HepG2 (cell line): Measurements from ENCODE around the gene PFKFB2. TPM values are rescaled to one million over a fixed set of nuclear protein-coding genes. Genes with fewer than 3 reads are reported as not detected.

Experiments used
- BRF2 ChIP-seq: sonication (generic); formaldehyde crosslinking; IDR thresholded peaks from 2 replicates; pipeline ENCODE4 v1.8.1; 2022; ENCODE audit warnings: mild to moderate bottlenecking, missing genetic modification reagents
- CAMTA2 ChIP-seq: sonication (generic); formaldehyde crosslinking; IDR thresholded peaks from 2 replicates; pipeline ENCODE4 v1.4.0; 2020; ENCODE audit warnings: mild to moderate bottlenecking, missing genetic modification reagents, borderline replicate concordance
- EEA1 ChIP-seq: sonication (generic); formaldehyde crosslinking; IDR thresholded peaks from 2 replicates; pipeline ENCODE4 v1.5.1; 2020; ENCODE audit warnings: mild to moderate bottlenecking, missing genetic modification reagents, borderline replicate concordance
- FOXJ3 ChIP-seq: sonication (generic); formaldehyde crosslinking; IDR thresholded peaks from 2 replicates; pipeline ENCODE4 v1.4.0; 2020; ENCODE audit warnings: missing genetic modification reagents, mild to moderate bottlenecking, borderline replicate concordance
- MAZ ChIP-seq, 2 experiments: sonication (generic) in 1 of 2; formaldehyde crosslinking in 1 of 2; IDR thresholded peaks; 2 replicates each; pipeline versions ENCODE4 v1.5.0 to v1.6.1; 2012 to 2020; ENCODE audit warnings: low read depth in 2 of 2, mild to moderate bottlenecking in 2 of 2, borderline replicate concordance in 1 of 2, improper control_type of control experiment in 1 of 2, low read length in 1 of 2, missing genetic modification reagents in 1 of 2, moderate library complexity in 1 of 2
- MYPOP ChIP-seq: sonication (generic); formaldehyde crosslinking; IDR thresholded peaks from 2 replicates; pipeline ENCODE4 v1.8.1; 2023; ENCODE audit warnings: mild to moderate bottlenecking, moderate library complexity, missing genetic modification reagents
- NCOR1 ChIP-seq: fragments of 200-600 bp; sonication (generic); IDR thresholded peaks from 2 replicates; pipeline ENCODE4 v1.7.0; 2017; ENCODE audit warnings: antibody characterized with exemption, low read length, borderline replicate concordance
- NFYB ChIP-seq: sonication (generic); formaldehyde crosslinking; IDR thresholded peaks from 2 replicates; pipeline ENCODE4 v1.4.0; 2020; ENCODE audit warnings: missing genetic modification reagents
- RAD51 ChIP-seq: fragments of 450-650 bp; IDR thresholded peaks from 2 replicates; pipeline ENCODE4 v1.6.1; 2016; ENCODE audit warnings: borderline replicate concordance
- RARA ChIP-seq: IDR thresholded peaks from 2 replicates; pipeline ENCODE4 v1.6.1; 2016; ENCODE audit warnings: missing genetic modification reagents, missing compliant biosample characterization
- TCF12 ChIP-seq, 2 experiments: fragments of 450-650 bp in 1 of 2; sonication (generic) in 1 of 2; formaldehyde crosslinking in 1 of 2; IDR thresholded peaks; 2 replicates each; pipeline versions ENCODE4 v1.6.1 to v1.8.0; 2017 to 2022; ENCODE audit warnings: antibody characterized with exemption in 1 of 2, mild to moderate bottlenecking in 1 of 2, missing genetic modification reagents in 1 of 2, moderate library complexity in 1 of 2
- TFDP1 ChIP-seq: IDR thresholded peaks from 2 replicates; pipeline ENCODE4 v1.6.1; 2016; ENCODE audit warnings: missing compliant biosample characterization, missing genetic modification reagents, borderline replicate concordance
- UBTF ChIP-seq: sonication (generic); formaldehyde crosslinking; IDR thresholded peaks from 2 replicates; pipeline ENCODE4 v1.4.0; 2020; ENCODE audit warnings: mild to moderate bottlenecking, missing genetic modification reagents
- ZBTB38 ChIP-seq: sonication (generic); formaldehyde crosslinking; IDR thresholded peaks from 2 replicates; pipeline ENCODE4 v1.5.1; 2020; ENCODE audit warnings: mild to moderate bottlenecking, missing genetic modification reagents
- ZFP36L1 ChIP-seq: sonication (generic); formaldehyde crosslinking; IDR thresholded peaks from 2 replicates; pipeline ENCODE4 v1.8.0; 2022; ENCODE audit warnings: mild to moderate bottlenecking, missing genetic modification reagents, moderate library complexity
- ZIK1 ChIP-seq: sonication (generic); formaldehyde crosslinking; IDR thresholded peaks from 2 replicates; pipeline ENCODE4 v1.5.0; 2020; ENCODE audit warnings: mild to moderate bottlenecking, low read depth, missing genetic modification reagents, borderline replicate concordance
- ZNF234 ChIP-seq: sonication (generic); formaldehyde crosslinking; conservative IDR thresholded peaks from 2 replicates; pipeline ENCODE4 v1.5.1; 2020; ENCODE audit warnings: mild to moderate bottlenecking, missing genetic modification reagents
- ZNF766 ChIP-seq: sonication (generic); formaldehyde crosslinking; IDR thresholded peaks from 2 replicates; pipeline ENCODE4 v1.5.0; 2020; ENCODE audit warnings: missing genetic modification reagents, borderline replicate concordance
- polyA plus RNA-seq, 8 experiments: library from polyadenylated mRNA; depleted of rRNA in 3 of 8; stranded (reverse) in 7 of 8; unstranded in 1 of 8; fragments of >200 nt; fragmentation: Illumina TruSeq in 4 of 8; extraction: Trizol in 4 of 8; gene quantifications; 2 replicates each; pipeline versions ENCODE4 v1.2.1 to v1.2.3, GENCODE V29; 2011 to 2016; ENCODE audit warnings: low read depth in 4 of 8, missing spikeins in 1 of 8, mixed read lengths in 1 of 8; ENCODE audit not compliant: insufficient read depth in 1 of 8
- total RNA-seq, 5 experiments: library from RNA; depleted of rRNA; stranded (reverse); fragments of >200 nt; fragmentation: Illumina TruSeq; extraction: Trizol; gene quantifications; 2 replicates each; pipeline ENCODE4 v1.2.3, GENCODE V29; 2016; ENCODE audit warnings: low read depth in 1 of 5
- TF ChIP-seq, protein P1 (sequence below): fragments of 450-650 bp; IDR thresholded peaks from 2 replicates; pipeline ENCODE4 v1.6.1; 2017
- TF ChIP-seq, protein P2 (sequence below): sonication (generic); formaldehyde crosslinking; IDR thresholded peaks from 2 replicates; pipeline ENCODE4 v1.8.1; 2023; ENCODE audit warnings: mild to moderate bottlenecking, missing genetic modification reagents, borderline replicate concordance

PFKFB2 gene
- total and polyA plus RNA-seq, 2 of the 13 experiments (the other 11 are each of a cell fraction or from before 2014, with no cell fraction given): 4.6 to 10.6 TPM

DNA sequence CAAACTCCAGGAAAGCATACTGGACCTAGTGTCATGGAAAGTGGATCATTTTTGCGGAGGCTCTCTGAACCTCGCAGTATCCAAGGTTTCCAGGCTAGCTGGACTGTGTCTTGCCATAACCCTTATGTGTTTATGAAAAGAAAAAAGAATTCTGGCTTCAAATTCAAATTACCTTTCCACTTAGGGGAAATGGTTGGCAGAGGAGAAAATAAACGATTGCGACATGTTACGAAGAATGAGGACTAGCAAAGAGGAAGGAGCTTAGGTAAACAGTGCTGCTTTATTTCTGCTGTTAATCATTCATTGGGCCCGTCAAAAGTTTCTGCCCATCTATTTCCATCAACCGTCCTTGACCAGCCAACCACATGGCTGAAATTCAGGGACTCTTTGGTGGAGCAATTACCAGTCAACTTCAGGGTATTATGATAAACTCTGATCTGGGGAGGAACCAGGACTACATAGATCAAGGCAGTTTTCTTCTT lies 50.9 kb downstream of the PFKFB2 start, which contains the start of gene C4BPA (continued):
- TF ChIP-seq, protein P1, sequence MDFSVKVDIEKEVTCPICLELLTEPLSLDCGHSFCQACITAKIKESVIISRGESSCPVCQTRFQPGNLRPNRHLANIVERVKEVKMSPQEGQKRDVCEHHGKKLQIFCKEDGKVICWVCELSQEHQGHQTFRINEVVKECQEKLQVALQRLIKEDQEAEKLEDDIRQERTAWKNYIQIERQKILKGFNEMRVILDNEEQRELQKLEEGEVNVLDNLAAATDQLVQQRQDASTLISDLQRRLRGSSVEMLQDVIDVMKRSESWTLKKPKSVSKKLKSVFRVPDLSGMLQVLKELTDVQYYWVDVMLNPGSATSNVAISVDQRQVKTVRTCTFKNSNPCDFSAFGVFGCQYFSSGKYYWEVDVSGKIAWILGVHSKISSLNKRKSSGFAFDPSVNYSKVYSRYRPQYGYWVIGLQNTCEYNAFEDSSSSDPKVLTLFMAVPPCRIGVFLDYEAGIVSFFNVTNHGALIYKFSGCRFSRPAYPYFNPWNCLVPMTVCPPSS: no peak
- TF ChIP-seq FOXJ3 (peak; percentile 77; the same call in 1 of the 2 replicates), EEA1 (CRISPR knock-in tag) (no peak), NFYB (0 out of 2 replicates have a peak, but pooled peaks have one; percentile 41), ZIK1 (CRISPR knock-in tag) (no peak), UBTF (CRISPR knock-in tag) (no peak), RARA (CRISPR knock-in tag) (peak; percentile 64), RAD51 (no peak), ZBTB38 (CRISPR knock-in tag) (no peak), MAZ (IDR thresholded peaks at IDR 0.05; ENCODE audit: borderline replicate concordance, low read depth, low read length) (no peak), MAZ (CRISPR knock-in tag; IDR thresholded peaks at IDR 0.05; ENCODE audit: low read depth) (no peak), TFDP1 (CRISPR knock-in tag) (no peak), ZFP36L1 (CRISPR knock-in tag) (no peak), CAMTA2 (CRISPR knock-in tag) (no peak), ZNF234 (CRISPR knock-in tag) (no peak), NCOR1 (peak; percentile 55; the same call in 1 of the 2 replicates), BRF2 (CRISPR knock-in tag) (no peak), TCF12 (IDR thresholded peaks at IDR 0.05) (no peak), TCF12 (CRISPR knock-in tag; IDR thresholded peaks at IDR 0.05) (no peak), MYPOP (CRISPR knock-in tag) (no peak), ZNF766 (CRISPR knock-in tag) (no peak)
- TF ChIP-seq, protein P2, sequence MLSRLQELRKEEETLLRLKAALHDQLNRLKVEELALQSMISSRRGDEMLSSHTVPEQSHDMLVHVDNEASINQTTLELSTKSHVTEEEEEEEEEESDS (CRISPR knock-in tag): no peak
